NCI-H128 (cell line): ENCODE measurements around the gene FASLG.

Source experiments
- DNase-seq: peaks from one replicate; lab custom pipeline; 2025; ENCODE audit not compliant: unreplicated experiment; lab: John Stamatoyannopoulos, UW

Gene FASLG

DNA sequence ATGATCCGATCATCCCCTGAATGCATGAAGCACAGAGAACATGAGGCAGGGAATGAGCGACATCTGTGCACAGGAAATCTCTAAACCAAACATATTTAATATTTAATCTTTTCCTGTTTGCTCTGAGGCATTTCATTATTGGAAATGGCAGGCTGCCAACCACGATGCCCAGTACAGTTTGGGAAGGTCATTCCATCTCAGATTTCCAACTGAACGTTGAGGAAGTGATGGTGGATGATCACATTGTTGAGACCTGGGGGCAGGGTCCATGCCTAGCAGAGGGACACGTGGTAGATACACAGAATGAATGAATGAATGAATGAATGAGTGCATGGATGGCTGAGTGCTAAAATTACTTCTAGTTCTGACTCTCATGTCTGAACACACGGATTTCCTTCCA lies 15.9 kb upstream of the FASLG start:
- DNase-seq, result no peak

DNA sequence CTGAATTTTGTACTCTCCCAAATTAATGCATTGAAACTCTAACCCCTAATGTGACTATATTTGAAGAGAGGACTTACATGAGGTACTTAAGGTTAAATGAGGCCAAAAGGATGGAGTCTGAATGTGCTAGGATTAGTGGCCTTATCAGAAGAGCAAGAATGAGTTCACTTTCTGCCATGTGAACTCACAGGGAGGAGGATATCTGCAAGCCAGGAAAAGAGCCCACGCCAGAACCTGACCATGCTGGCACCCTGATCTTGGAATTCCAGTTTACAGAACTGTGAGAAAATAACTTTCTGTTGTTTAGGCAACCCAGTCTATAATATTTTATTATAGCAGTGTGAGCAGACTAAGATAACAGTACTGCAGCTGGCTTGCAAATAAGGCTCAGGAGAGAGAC lies 12.2 kb upstream of the FASLG start:
- DNase-seq, result no peak

GRCh38 chr1:172647110-172647564 lies 11.8 kb upstream of the FASLG start:
- DNase-seq, result no peak

DNA sequence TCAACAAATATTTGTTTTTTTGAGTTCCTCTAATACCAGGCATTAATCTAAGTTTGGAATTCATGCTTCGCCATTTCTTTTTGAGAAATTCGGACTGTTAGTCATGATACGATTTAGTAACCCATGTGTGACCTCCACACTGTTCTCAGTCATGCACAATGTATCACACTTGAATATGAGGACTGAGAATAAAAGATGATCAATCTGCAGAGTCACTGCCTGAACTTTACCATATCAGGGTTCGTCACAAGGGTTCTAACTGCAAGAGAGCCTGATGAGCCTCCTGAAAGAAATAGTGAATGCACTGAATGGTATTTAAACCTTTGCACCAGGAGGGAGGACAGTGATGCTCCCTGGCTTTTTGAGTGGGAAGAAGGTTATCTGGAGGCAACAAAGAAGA lies 10.9 kb upstream of the FASLG start:
- DNase-seq, result no peak

DNA sequence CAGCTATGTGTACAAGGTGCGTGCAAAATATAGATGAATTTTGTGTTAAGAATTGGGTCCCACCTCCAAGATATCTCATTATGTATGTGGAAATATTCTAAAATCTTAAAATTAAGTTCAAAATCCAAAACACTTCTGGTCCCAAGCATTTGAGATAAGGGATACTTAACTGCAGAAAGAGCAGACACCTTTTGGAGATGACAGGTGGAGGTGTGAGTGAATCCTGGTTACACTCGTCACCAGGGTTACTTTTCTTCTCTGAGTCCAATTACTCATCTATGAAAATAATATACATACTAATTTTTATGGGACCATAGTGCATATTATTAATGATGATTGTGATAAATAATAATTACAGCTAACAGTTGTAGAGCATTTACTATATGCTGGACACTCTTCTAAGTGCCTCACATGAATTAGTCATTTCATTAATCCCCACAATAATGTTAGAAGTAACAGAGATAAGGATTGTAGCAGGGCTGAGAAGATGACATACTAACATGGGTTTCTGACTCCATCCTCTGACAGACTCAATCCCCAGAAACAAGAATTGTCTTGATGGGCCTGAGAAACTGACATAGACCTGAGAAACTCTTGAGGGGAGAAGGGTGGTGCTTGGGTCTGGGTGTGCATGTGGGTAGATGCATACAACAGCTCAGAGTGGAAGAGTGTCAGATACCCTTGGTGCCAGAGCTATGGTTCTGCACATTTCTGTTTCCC lies 8.3 kb upstream of the FASLG start:
- DNase-seq, result no peak

GRCh38 chr1:172653015-172653709 lies 5.7 kb upstream of the FASLG start:
- DNase-seq, result no peak

- DNase-seq, result no peak
These were observed 4.4 kb upstream of the FASLG start for GRCh38 chr1:172654535-172654934.

GRCh38 chr1:172656576-172656975 lies 2.3 kb upstream of the FASLG start:
- no peak for DNase-seq

DNA sequence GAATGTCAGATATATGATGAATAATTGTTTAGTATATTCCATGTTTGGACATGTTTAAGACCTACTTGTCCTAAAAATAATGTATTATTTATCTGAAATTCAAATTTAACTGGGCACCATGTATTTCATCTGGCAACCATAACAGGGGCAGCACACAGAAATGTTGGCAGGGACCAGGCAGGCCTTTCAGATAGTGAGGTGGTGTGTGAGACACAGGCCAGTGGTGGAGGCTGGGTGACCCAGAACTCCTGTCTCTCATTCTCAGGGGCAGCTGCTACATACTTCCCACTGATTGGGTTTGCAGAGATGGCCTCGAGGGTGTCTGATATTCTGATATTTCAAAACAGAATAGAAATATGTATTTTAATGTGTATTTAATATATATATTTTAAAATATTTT lies 1.3 kb upstream of the FASLG start:
- DNase-seq, result no peak

DNA sequence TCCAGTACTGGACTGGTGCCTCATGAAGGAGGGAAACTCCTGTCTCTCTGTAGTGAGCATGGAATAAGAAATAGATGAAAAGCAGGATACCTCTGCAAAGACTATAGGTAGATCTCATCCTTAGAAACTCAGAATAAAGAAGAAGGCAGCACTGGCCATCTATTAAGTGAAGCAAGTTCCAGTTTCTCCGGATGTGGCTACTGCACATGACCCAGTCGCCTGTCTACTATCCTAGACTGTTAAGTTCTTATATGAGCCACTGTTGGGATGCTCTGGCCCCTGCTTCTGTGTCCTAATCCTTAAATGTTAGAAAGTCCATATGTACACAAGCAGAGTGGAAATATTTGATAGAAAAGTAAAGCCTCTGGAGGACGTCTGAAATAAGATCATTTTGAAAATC lies 2.2 kb downstream of the FASLG start:
- DNase-seq, result no peak

- no peak for DNase-seq
These were observed 3.7 kb downstream of the FASLG start for GRCh38 chr1:172662464-172663109.

DNA sequence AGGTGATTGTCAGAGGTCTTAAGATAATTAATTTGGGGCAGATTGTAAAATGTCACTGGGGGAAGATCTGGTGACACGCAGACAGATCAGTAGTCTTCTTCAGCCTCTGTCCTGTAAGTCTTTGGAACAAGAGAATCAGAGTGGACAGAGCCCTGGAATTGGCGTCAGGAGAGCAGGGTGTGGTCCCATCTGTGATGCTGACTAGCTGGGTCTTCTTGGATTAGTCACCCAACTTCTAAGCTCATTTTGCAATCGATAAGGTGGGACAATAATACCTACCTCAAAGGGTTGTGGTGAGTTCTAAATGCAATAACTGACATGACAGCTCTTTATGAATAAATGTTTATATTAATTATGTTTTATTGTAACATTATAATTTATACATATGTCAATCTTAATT lies 4.8 kb downstream of the FASLG start:
- no peak for DNase-seq

DNA sequence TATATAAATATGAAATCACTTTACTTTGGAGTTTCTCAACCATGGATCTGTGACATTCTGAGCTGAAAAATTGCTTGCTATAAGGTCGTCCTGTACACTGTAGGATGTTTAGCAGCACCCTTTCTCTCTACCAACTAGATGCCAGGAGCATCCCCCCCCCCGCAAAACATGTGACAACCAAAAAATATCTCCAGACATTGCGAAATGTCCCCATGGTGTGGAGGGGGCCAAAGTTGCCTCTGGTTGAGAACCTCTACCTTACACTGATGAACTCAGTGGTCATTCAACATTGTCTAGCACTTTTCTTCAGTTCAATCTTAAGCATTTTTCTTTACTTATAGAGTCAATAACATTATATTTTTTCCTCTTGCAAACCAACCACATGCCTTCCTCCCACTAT lies 9.2 kb downstream of the FASLG start:
- no peak for DNase-seq

DNA sequence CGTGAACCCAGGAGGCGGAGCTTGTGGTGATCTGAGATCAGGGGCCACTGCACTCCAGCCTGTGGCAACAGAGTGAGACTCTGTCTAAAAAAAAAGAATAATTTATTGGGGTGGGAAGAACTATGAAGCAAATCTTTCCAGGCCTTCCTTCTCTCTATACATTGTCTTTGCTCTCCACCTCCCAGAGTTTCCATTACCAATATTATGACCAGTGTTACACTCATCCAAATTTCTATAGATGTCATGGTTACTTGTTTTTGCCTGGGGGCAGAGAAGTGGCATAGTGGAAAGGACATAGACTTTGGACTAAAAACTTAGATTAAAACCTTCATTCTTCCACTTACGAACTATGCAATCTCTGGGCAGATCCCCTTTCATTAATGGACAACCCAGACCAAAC lies 10.1 kb downstream of the FASLG start:
- no peak for DNase-seq

GRCh38 chr1:172670316-172670715 lies 11.4 kb downstream of the FASLG start:
- no peak for DNase-seq

GRCh38 chr1:172670791-172671190 lies 11.9 kb downstream of the FASLG start:
- DNase-seq, result no peak

GRCh38 chr1:172671591-172671990 lies 12.7 kb downstream of the FASLG start:
- DNase-seq, result no peak

DNA sequence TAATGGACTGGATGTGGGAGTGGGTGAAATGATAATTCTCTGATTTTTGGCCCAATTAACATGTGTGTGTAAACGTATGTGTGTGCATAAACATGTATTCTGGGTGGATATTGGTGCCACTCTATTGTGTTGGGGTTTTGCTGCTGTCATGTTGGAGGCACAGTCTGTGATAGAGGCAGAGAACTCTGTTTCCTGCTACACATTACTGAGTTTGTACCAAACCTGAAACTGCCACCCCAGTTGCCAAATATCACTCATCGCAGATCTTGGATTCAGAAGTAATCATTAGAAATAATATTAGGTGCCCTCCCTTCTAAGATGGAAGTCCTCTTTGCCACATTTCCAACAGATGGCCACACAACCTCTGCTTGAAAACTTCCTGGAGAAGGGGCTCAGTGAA lies 13.8 kb downstream of the FASLG start:
- DNase-seq, result no peak

GRCh38 chr1:172673761-172674160 lies 14.9 kb downstream of the FASLG start:
- DNase-seq, result no peak

DNA sequence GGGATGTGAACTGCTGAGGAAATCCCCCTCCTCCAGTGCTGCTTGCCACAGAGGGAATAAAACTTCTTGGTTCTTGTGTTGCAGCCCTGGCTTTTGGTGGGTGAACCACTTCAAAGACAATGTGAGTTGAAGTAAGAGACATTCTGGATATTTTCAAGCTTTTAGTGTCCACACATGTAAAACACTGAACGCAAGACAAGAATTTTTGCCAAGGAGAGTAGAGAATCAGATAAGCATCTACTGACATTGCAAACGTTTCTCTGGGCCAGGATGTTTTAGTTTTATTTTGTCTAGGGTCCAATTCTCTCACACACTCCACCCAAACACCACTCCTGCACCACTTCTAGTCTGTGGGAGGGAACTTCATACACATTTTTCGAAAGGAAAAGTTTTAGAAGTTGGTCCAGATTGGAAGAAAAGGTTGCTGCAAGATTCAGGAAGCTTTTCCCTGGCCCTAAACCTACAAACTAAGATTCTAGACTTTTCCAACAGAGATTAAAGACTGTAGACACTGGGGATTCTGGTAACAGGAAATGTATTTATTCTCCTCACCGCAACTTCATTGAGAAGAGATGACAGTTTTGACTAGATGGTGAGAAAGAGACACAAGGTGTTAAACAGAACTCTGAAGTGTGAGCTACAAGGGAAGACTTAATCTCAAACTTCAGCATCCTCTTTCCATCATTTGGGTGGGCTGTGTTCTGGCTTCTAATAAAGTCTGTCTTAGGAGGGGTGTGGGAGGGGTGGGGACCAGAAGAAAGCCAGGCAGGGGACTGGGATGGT lies 16.1 kb downstream of the FASLG start:
- DNase-seq, result no peak

- no peak for DNase-seq
These were observed 20.3 kb downstream of the FASLG start for GRCh38 chr1:172679000-172679772.
